ENCODE data around the gene SRGAP1. TPM values are rescaled to one million over a fixed set of nuclear protein-coding genes. Genes with fewer than 3 reads are reported as not detected.

Gene SRGAP1
- total RNA-seq, 1 donor from 2014 or later, result 3.0 TPM

- TF ChIP-seq EZH2 (IDR thresholded peaks at IDR 0.05), result no peak
- no peak for TF ChIP-seq CTCF (IDR thresholded peaks at IDR 0.05)
- no peak for TF ChIP-seq EZH2phosphoT487 (IDR thresholded peaks at IDR 0.05)
- Mint-ChIP-seq H3K9me3 (peaks cover 5% of the 10 kb centered on the region), H3K27me3 (ENCODE audit: insufficient read depth, low read depth) (peaks cover 2% of the 10 kb centered on the region), H3K4me3 (no peak overlapping the region), H3K27ac (no peak overlapping the region), H3K36me3 (peaks cover 6% of the 10 kb centered on the region), H3K4me1 (peaks cover 12% of the 10 kb centered on the region)
- H3K27me3 ChIP-seq, result no peaks in the 10 kb centered on the region
- H4K20me1 ChIP-seq (ENCODE audit: low read depth), result no peaks in the 10 kb centered on the region
- no peak overlapping the region for H2AFZ ChIP-seq (replicated peaks)
- no peak for DNase-seq (ENCODE audit: low spot score)
- peaks cover 15% of the 10 kb centered on the region for H3F3A ChIP-seq (ENCODE audit: low read depth)
- no peak overlapping the region for H3K27ac ChIP-seq
- no peak overlapping the region for H3K9ac ChIP-seq
- H3K9me3 ChIP-seq (ENCODE audit: low read depth), result no peaks in the 10 kb centered on the region
- no peak overlapping the region for H3K4me2 ChIP-seq
- H3K36me3 ChIP-seq, result no peaks in the 10 kb centered on the region
- H3K4me1 ChIP-seq, result peaks cover 10% of the 10 kb centered on the region
- no peak overlapping the region for H3K4me3 ChIP-seq
- H3K79me2 ChIP-seq (ENCODE audit: low read depth), result no peaks in the 10 kb centered on the region
Observed at GRCh38 chr12:63885401-63885800, 40.9 kb downstream of the SRGAP1 start.

DNA sequence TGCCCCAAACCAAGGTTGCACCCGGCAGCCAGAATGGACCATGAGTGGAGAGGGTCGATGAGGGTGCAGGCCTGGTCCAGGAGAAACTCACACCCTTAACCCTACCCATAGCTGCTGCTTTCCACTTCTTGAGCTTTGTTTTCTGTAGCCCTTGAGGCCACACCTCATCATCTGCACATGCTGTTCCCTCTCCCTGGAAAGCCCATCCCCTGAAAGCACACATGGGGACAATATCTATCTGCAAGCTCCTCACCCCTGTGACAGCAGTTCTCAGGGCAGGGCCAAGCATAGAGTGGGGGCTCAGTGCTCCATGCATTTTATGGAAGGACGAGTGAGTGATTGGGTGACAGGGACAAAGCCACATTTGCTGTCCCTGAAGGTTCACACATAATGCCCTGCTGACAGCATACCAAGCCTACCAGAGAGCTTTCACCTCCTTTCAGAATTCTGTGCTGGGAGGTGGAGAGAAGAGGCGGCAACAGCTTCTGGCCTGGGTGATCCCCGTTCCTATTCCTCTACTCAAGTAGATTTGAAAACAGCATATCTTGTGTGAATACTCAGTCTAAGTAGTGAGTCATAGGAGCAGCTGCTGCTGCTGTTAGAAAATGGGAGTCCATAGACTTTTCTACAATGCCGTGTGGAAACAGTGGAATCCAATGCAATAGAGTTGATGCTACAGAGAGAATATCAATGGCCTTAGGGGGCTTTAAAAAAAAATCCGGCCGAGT lies 44.6 kb downstream of the SRGAP1 start:
- Mint-ChIP-seq H3K4me3 (no peak overlapping the region), H3K4me1 (peaks cover 12% of the 10 kb centered on the region), H3K36me3 (peaks cover 11% of the 10 kb centered on the region), H3K27me3 (ENCODE audit: insufficient read depth, low read depth) (peaks cover 4% of the 10 kb centered on the region), H3K9me3 (peaks cover 10% of the 10 kb centered on the region), H3K27ac (peak overlapping the region; percentile 43)
- no peak overlapping the region for H2AFZ ChIP-seq (replicated peaks)
- TF ChIP-seq CTCF (IDR thresholded peaks at IDR 0.05) (no peak), EZH2phosphoT487 (IDR thresholded peaks at IDR 0.05) (no peak), EZH2 (IDR thresholded peaks at IDR 0.05) (no peak)
- H3K4me2 ChIP-seq, result no peak overlapping the region
- no peaks in the 10 kb centered on the region for H3K36me3 ChIP-seq
- no peaks in the 10 kb centered on the region for H3K9me3 ChIP-seq (ENCODE audit: low read depth)
- no peaks in the 10 kb centered on the region for H3F3A ChIP-seq (ENCODE audit: low read depth)
- H3K27me3 ChIP-seq, result no peaks in the 10 kb centered on the region
- H3K79me2 ChIP-seq (ENCODE audit: low read depth), result no peaks in the 10 kb centered on the region
- no peak overlapping the region for H3K9ac ChIP-seq
- DNase-seq (ENCODE audit: low spot score), result no peak
- peaks cover 8% of the 10 kb centered on the region for H3K4me1 ChIP-seq
- H4K20me1 ChIP-seq (ENCODE audit: low read depth), result no peaks in the 10 kb centered on the region
- H3K4me3 ChIP-seq, result no peak overlapping the region
- H3K27ac ChIP-seq, result no peak overlapping the region

GRCh38 chr12:63889721-63890509 lies 45.4 kb downstream of the SRGAP1 start:
- no peaks in the 10 kb centered on the region for H3K9me3 ChIP-seq (ENCODE audit: low read depth)
- no peak overlapping the region for H3K4me3 ChIP-seq
- H3K27ac Mint-ChIP-seq, result peak overlapping the region; percentile 33
- H3K27me3 Mint-ChIP-seq (ENCODE audit: insufficient read depth, low read depth), result peaks cover 7% of the 10 kb centered on the region
- H3K4me2 ChIP-seq, result no peak overlapping the region
- H2AFZ ChIP-seq (replicated peaks), result no peak overlapping the region
- no peak overlapping the region for H3K4me3 Mint-ChIP-seq
- H3K9ac ChIP-seq, result no peak overlapping the region
- no peaks in the 10 kb centered on the region for H3F3A ChIP-seq (ENCODE audit: low read depth)
- H3K36me3 ChIP-seq, result no peaks in the 10 kb centered on the region
- H4K20me1 ChIP-seq (ENCODE audit: low read depth), result no peaks in the 10 kb centered on the region
- peaks cover 11% of the 10 kb centered on the region for H3K36me3 Mint-ChIP-seq
- peaks cover 9% of the 10 kb centered on the region for H3K9me3 Mint-ChIP-seq
- no peak for TF ChIP-seq EZH2phosphoT487 (IDR thresholded peaks at IDR 0.05)
- no peak for TF ChIP-seq EZH2 (IDR thresholded peaks at IDR 0.05)
- TF ChIP-seq CTCF (IDR thresholded peaks at IDR 0.05), result no peak
- H3K27me3 ChIP-seq, result no peaks in the 10 kb centered on the region
- H3K79me2 ChIP-seq (ENCODE audit: low read depth), result no peaks in the 10 kb centered on the region
- DNase-seq (ENCODE audit: low spot score), result no peak
- H3K4me1 ChIP-seq, result peaks cover 8% of the 10 kb centered on the region
- peaks cover 15% of the 10 kb centered on the region for H3K4me1 Mint-ChIP-seq
- no peak overlapping the region for H3K27ac ChIP-seq
